Body of pancreas (tissue), 4 donors: ENCODE data around the gene KCNH1. TPM values are rescaled to one million over a fixed set of nuclear protein-coding genes. Genes with fewer than 3 reads are reported as not detected.

Source experiments
- ATAC-seq: fragments of 150-250 bp; one replicate; pipeline ENCODE4 v1.9.1; 2016
- DNase-seq, 4 donors: peaks; one replicate each; pipeline ENCODE4 v3.0.0-alpha.2; 2019
- H3K27ac ChIP-seq, 4 donors: fragments of 200-600 bp; sonication (generic); 1 replicate in 3 of 4; 2 replicates in 1 of 4; pipeline versions ENCODE4 v1.5.1 to v1.6.1; 2016 to 2019; ENCODE audit warnings: mild to moderate bottlenecking in 1 of 4, mixed read lengths in 1 of 4, moderate library complexity in 1 of 4
- H3K27me3 ChIP-seq, 2 donors: fragments of 200-600 bp; sonication (generic); one replicate each; pipeline ENCODE4 v1.6.0; 2016; ENCODE audit warnings: mild to moderate bottlenecking in 1 of 2
- H3K36me3 ChIP-seq, 2 donors: fragments of 200-600 bp; sonication (generic); replicated peaks in 1 of 2; 2 replicates each; pipeline ENCODE4 v1.5.1; 2016; ENCODE audit warnings: low read depth in 2 of 2; ENCODE audit not compliant: insufficient read depth in 1 of 2
- H3K4me1 ChIP-seq: fragments of 200-600 bp; sonication (generic); one replicate; pipeline ENCODE4 v1.6.0; 2016
- H3K4me3 ChIP-seq, 2 donors: fragments of 200-600 bp; sonication (generic); 1 replicate in 1 of 2; 2 replicates in 1 of 2; pipeline ENCODE4 v1.5.1; 2016 to 2019
- H3K9me3 ChIP-seq, 3 donors: fragments of 200-600 bp; sonication (generic); 1 replicate in 2 of 3; 2 replicates in 1 of 3; pipeline ENCODE4 v1.5.1; 2016
- POLR2A ChIP-seq, 3 donors: fragments of 450-650 bp; IDR thresholded peaks; one replicate each; pipeline ENCODE4 v1.6.1; 2016; ENCODE audit warnings: antibody characterized with exemption in 3 of 3, mild to moderate bottlenecking in 2 of 3
- WGBS, 2 donors: methylation state at CpG; one replicate each; pipeline ENCODE4 v1.1.5; 2017; 5-methylcytosine and 5-hydroxymethylcytosine counted together
- intact Hi-C: fragments of 100-400 bp; cut with DNase I; formaldehyde crosslinking; loops from one replicate; pipeline ENCODE4 v1.15.1; 2023
- total RNA-seq, 2 donors: library from RNA; depleted of rRNA; stranded (reverse); fragments of >200 nt; gene quantifications; one replicate each; pipeline ENCODE4 v1.1.0, GENCODE V29; 2016
- TF ChIP-seq, protein P1 (sequence below), 7 experiments: fragments of 450-650 bp in 4 of 7; fragments of 200-600 bp in 3 of 7; sonication (generic) in 3 of 7; IDR thresholded peaks; one replicate each; pipeline ENCODE4 v1.5.1; 2016 to 2019; ENCODE audit warnings: antibody characterized with exemption in 7 of 7

KCNH1 gene
- total RNA-seq, 2 donors from 2014 or later, result 0.52 TPM; not detected in 1

GRCh38 chr1:210707300-210708240 lies 426.4 kb downstream of the KCNH1 start:
- no peaks in the 10 kb centered on the region for H3K27me3 ChIP-seq
- no peak overlapping the region for H3K27ac ChIP-seq
- ATAC-seq (no peak), DNase-seq (no peak)
- intact Hi-C loops, result no loop called here
- WGBS, 2 donors, result 63 to 64% methylated on average over 7 of the region's 7 CpGs
- no peaks in the 10 kb centered on the region for H3K4me1 ChIP-seq
- H3K4me3 ChIP-seq, result no peak overlapping the region
- TF ChIP-seq, protein P1, sequence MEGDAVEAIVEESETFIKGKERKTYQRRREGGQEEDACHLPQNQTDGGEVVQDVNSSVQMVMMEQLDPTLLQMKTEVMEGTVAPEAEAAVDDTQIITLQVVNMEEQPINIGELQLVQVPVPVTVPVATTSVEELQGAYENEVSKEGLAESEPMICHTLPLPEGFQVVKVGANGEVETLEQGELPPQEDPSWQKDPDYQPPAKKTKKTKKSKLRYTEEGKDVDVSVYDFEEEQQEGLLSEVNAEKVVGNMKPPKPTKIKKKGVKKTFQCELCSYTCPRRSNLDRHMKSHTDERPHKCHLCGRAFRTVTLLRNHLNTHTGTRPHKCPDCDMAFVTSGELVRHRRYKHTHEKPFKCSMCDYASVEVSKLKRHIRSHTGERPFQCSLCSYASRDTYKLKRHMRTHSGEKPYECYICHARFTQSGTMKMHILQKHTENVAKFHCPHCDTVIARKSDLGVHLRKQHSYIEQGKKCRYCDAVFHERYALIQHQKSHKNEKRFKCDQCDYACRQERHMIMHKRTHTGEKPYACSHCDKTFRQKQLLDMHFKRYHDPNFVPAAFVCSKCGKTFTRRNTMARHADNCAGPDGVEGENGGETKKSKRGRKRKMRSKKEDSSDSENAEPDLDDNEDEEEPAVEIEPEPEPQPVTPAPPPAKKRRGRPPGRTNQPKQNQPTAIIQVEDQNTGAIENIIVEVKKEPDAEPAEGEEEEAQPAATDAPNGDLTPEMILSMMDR (IDR thresholded peaks at IDR 0.05), result no peak
- no peak for TF ChIP-seq POLR2A (IDR thresholded peaks at IDR 0.05)
- no peaks in the 10 kb centered on the region for H3K36me3 ChIP-seq
- H3K9me3 ChIP-seq, result no peaks in the 10 kb centered on the region

DNA sequence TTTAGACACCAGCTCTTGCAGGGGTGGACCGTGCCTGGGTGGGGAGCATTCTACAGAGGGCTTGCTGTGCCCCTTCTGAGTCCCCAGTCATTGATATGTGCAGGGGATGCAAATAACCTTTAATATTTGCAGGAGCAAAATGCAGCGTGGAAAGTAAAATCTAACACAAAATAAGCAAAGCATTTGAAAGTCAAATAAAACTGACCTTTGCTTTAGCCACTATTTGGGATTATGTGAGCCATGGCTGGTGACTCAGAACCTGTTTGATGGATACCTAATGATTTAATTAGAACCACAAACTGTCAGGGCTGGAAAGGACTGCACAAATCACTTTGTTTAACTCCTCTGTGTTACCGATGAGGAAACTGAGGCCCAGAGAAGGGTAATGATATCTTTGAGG lies 427.7 kb downstream of the KCNH1 start:
- Histone ChIP-seq H3K4me1 (no peaks in the 10 kb centered on the region), H3K27me3 (no peaks in the 10 kb centered on the region), H3K36me3 (no peaks in the 10 kb centered on the region), H3K4me3 (no peak overlapping the region), H3K9me3 (no peaks in the 10 kb centered on the region), H3K27ac (no peak overlapping the region)
- DNase-seq (no peak), ATAC-seq (no peak)
- TF ChIP-seq, protein P1 (IDR thresholded peaks at IDR 0.05), result no peak
- TF ChIP-seq POLR2A (IDR thresholded peaks at IDR 0.05), result no peak
- WGBS, 2 donors, result 64 to 75% methylated on average over 3 of the region's 3 CpGs
- intact Hi-C loops, result no loop called here

DNA sequence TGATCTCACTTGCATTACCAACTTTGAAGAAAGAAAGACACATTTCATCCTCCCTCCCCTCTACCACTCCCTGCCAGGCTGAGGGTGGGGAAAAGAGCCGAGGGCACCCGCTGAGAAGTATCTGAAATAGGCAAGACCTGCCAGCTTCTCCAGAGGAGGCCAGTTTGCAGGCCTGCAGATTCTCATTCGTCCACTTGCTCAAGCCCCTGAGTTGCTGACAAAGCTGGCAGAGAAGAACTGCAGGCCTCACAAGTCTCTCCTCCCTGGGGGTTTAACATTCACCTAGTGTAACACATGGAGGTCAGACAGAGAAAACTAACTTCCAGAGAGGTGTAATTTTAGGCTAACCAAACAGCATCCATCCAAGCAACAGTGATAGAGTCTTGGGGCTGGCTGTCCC lies 428.9 kb downstream of the KCNH1 start:
- Histone ChIP-seq H3K4me1 (peaks cover 5% of the 10 kb centered on the region), H3K36me3 (no peaks in the 10 kb centered on the region), H3K9me3 (no peaks in the 10 kb centered on the region), H3K27ac (no peak overlapping the region), H3K4me3 (no peak overlapping the region), H3K27me3 (no peaks in the 10 kb centered on the region)
- TF ChIP-seq, protein P1 (IDR thresholded peaks at IDR 0.05), result no peak
- no peak for TF ChIP-seq POLR2A (IDR thresholded peaks at IDR 0.05)
- DNase-seq (no peak), ATAC-seq (no peak)
- 77 to 93% methylated on average over 2 to 3 of the region's 3 CpGs for WGBS, 2 donors
- intact Hi-C loops, result no loop called here

GRCh38 chr1:210703593-210703992 lies 430.4 kb downstream of the KCNH1 start:
- DNase-seq (no peak), ATAC-seq (no peak)
- peaks cover 5% of the 10 kb centered on the region for H3K4me1 ChIP-seq
- H3K27me3 ChIP-seq, result no peaks in the 10 kb centered on the region
- no peaks in the 10 kb centered on the region for H3K9me3 ChIP-seq
- no peak overlapping the region for H3K4me3 ChIP-seq
- intact Hi-C loops, result no loop called here
- H3K27ac ChIP-seq, result no peak overlapping the region
- 75 to 78% methylated on average over 2 of the region's 2 CpGs for WGBS, 2 donors
- H3K36me3 ChIP-seq, result no peaks in the 10 kb centered on the region
- TF ChIP-seq, protein P1 (IDR thresholded peaks at IDR 0.05), result no peak
- TF ChIP-seq POLR2A (IDR thresholded peaks at IDR 0.05), result no peak
